HG03558 (cell line): ENCODE measurements around the gene POU2F2.

ENCODE experiments used
- ATAC-seq: cut with Tn5 transposase; IDR thresholded peaks from one replicate; pipeline ENCODE4 v1.9.1; 2021; ENCODE audit warnings: moderate number of reproducible peaks; ENCODE audit not compliant: unreplicated experiment; ENCODE audit errors: extremely low read depth

The POU2F2 gene

GRCh38 chr19:42086770-42087550 is 45.3 kb downstream of the POU2F2 start:
- ATAC-seq, result no peak

GRCh38 chr19:42086188-42086736 is 46.0 kb downstream of the POU2F2 start:
- no peak for ATAC-seq

GRCh38 chr19:42083537-42083936 is 48.7 kb downstream of the POU2F2 start:
- no peak for ATAC-seq

GRCh38 chr19:42081584-42082203 is 50.6 kb downstream of the POU2F2 start:
- no peak for ATAC-seq

- ATAC-seq, result no peak
Observed at GRCh38 chr19:42080764-42081375, 51.4 kb downstream of the POU2F2 start.

- ATAC-seq, result no peak
Observed at GRCh38 chr19:42079886-42080763, 52.1 kb downstream of the POU2F2 start.

- ATAC-seq, result no peak
Observed at GRCh38 chr19:42079276-42079669, 53.0 kb downstream of the POU2F2 start.

GRCh38 chr19:42078538-42079275 is 53.5 kb downstream of the POU2F2 start:
- no peak for ATAC-seq

GRCh38 chr19:42078058-42078457 is 54.2 kb downstream of the POU2F2 start:
- ATAC-seq, result no peak

GRCh38 chr19:42076380-42076944 is 55.8 kb downstream of the POU2F2 start:
- ATAC-seq, result no peak

- peak; percentile 82 for ATAC-seq
Observed at GRCh38 chr19:42075616-42076379, 56.4 kb downstream of the POU2F2 start, which contains the start of gene ZNF574. ZNF574 (plus strand) TSS chr19:42076166; CDS start chr19:42078607, 2,441 bp downstream.

GRCh38 chr19:42075364-42075615 is 57.0 kb downstream of the POU2F2 start:
- no peak for ATAC-seq

GRCh38 chr19:42074513-42075363 is 57.5 kb downstream of the POU2F2 start:
- ATAC-seq, result no peak

GRCh38 chr19:42071247-42071646 is 61.0 kb downstream of the POU2F2 start:
- ATAC-seq, result no peak

- no peak for ATAC-seq
Observed at GRCh38 chr19:42069619-42070351, 62.5 kb downstream of the POU2F2 start, which contains the start of gene GRIK5. GRIK5 (minus strand) TSS chr19:42070206; CDS start chr19:42065770, 4,436 bp downstream.

- no peak for ATAC-seq
Observed at GRCh38 chr19:42068756-42069571, 63.3 kb downstream of the POU2F2 start.
